Endothelial cell of umbilical vein (primary cell): Measurements from ENCODE around the gene FTH1.

ENCODE experiments used
- CTCF ChIP-seq, 2 donors: IDR thresholded peaks; 1 replicate in 1 of 2; 2 replicates in 1 of 2; pipeline ENCODE4 v1.5.1; 2011; ENCODE audit warnings: low read length in 2 of 2, mild to moderate bottlenecking in 2 of 2, moderate library complexity in 2 of 2, control low read depth in 1 of 2, inconsistent platforms in 1 of 2, low read depth in 1 of 2; ENCODE audit not compliant: insufficient read depth in 1 of 2; ENCODE audit errors: extremely low read depth in 1 of 2
- EZH2 ChIP-seq: IDR thresholded peaks from 2 replicates; pipeline ENCODE4 v1.6.1; 2012; ENCODE audit warnings: borderline replicate concordance, low read depth, mild to moderate bottlenecking, moderate library complexity, low read length, inconsistent platforms; ENCODE audit not compliant: severe bottlenecking
- JUN ChIP-seq: IDR thresholded peaks from 2 replicates; pipeline ENCODE4 v1.6.1; 2011; ENCODE audit warnings: borderline replicate concordance, low read depth; ENCODE audit not compliant: insufficient read length, insufficient read depth
- MAX ChIP-seq: IDR thresholded peaks from 2 replicates; pipeline ENCODE4 v1.6.1; 2011; ENCODE audit not compliant: insufficient read depth, insufficient read length
- POLR2A ChIP-seq: IDR thresholded peaks from 2 replicates; pipeline ENCODE4 v1.6.1; 2012; ENCODE audit warnings: low read depth, mild to moderate bottlenecking, control low read depth, low read length
- POLR2AphosphoS5 ChIP-seq: IDR thresholded peaks from 2 replicates; pipeline ENCODE4 v1.6.1; 2012; ENCODE audit warnings: low read depth, mild to moderate bottlenecking, control low read depth, low read length, moderate library complexity; ENCODE audit not compliant: insufficient read depth

DNA sequence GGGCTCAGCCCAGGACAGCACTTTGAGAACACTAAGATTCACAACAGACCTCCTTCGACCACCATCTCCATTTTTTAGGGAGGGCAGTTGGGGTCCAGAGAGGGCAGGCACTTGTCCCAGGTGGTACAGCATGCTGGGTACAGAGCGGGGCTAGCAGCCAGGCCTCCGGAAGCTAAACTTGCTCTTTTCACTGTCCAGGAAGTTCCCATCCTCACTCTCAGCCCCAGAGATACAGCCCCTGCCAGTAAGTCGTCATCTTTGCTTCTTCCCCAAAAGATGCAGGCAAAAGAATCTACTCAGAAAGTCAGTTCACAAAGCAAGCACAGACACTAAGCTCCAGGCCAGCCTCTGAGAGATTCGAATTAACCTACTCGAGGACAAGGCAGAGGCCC is 43.4 kb downstream of the FTH1 start:
- TF ChIP-seq EZH2, result no peak
- no peak for TF ChIP-seq CTCF (IDR thresholded peaks at IDR 0.05; ENCODE audit: extremely low read depth in 1 of 2, insufficient read depth in 1 of 2, low read depth in 1 of 2, low read length in 2 of 2)
- TF ChIP-seq POLR2AphosphoS5, result no peak
- TF ChIP-seq POLR2A, result no peak
- no peak for TF ChIP-seq JUN
- TF ChIP-seq MAX, result no peak
